SU-DHL-6 (cell line): ENCODE results near the gene DPYSL4.

ENCODE experiments used
- H2AFZ ChIP-seq: fragments of 200-600 bp; sonication (generic); 2 replicates; pipeline ENCODE4 v1.6.1; 2014; ENCODE audit warnings: low read depth, mild to moderate bottlenecking, moderate library complexity, mixed read lengths, antibody characterized with exemption, low read length; ENCODE audit not compliant: severe bottlenecking
- H3F3A ChIP-seq: fragments of 200-600 bp; shearing (Covaris generic); 2 replicates; pipeline ENCODE4 v1.6.0; 2016; ENCODE audit warnings: antibody characterized with exemption, mild to moderate bottlenecking; ENCODE audit not compliant: insufficient read depth
- H3K27ac ChIP-seq: fragments of 200-600 bp; sonication (generic); 2 replicates; pipeline ENCODE4 v1.5.1; 2016; ENCODE audit warnings: low read depth, mild to moderate bottlenecking, low read length, moderate library complexity, mixed read lengths
- H3K27me3 ChIP-seq: fragments of 200-600 bp; sonication (generic), shearing (Covaris generic); 2 replicates; pipeline ENCODE4 v1.6.0; 2014; ENCODE audit warnings: mild to moderate bottlenecking, low read length
- H3K36me3 ChIP-seq: fragments of 200-600 bp; sonication (generic); 2 replicates; pipeline ENCODE4 v1.6.1; 2014; ENCODE audit warnings: mild to moderate bottlenecking, low read length, mixed read lengths
- H3K4me2 ChIP-seq: fragments of 300-600, 200-600 bp; shearing (Covaris generic), sonication (generic); 2 replicates; pipeline ENCODE4 v1.6.0; 2014; ENCODE audit warnings: low read length, low read depth, mild to moderate bottlenecking; ENCODE audit not compliant: poor library complexity, severe bottlenecking
- H3K4me3 ChIP-seq: fragments of 200-600 bp; sonication (generic); 2 replicates; pipeline ENCODE4 v1.5.1; 2014; ENCODE audit warnings: antibody characterized with exemption, low read length, mild to moderate bottlenecking, mixed read lengths; ENCODE audit not compliant: insufficient read depth, poor library complexity, severe bottlenecking
- H3K79me2 ChIP-seq: fragments of 200-600 bp; sonication (generic); 2 replicates; pipeline ENCODE4 v1.6.1; 2014; ENCODE audit warnings: mild to moderate bottlenecking, low read length, moderate library complexity; ENCODE audit not compliant: insufficient read depth
- H3K9ac ChIP-seq: fragments of 200-600 bp; sonication (generic); 2 replicates; pipeline ENCODE4 v1.7.0; 2014; ENCODE audit warnings: mild to moderate bottlenecking, low read length
- H3K9me2 ChIP-seq: fragments of 200-600 bp; sonication (generic); replicated peaks from 2 replicates; pipeline ENCODE4 v1.6.1; 2014; ENCODE audit warnings: low read length; ENCODE audit not compliant: insufficient read depth
- H3K9me3 ChIP-seq: fragments of 200-600 bp; sonication (generic); 2 replicates; pipeline ENCODE4 v1.6.1; 2014; ENCODE audit warnings: low read length, mixed read lengths; ENCODE audit not compliant: insufficient read depth
- H4K20me1 ChIP-seq: fragments of 200-600 bp; sonication (generic); 2 replicates; pipeline ENCODE4 v1.6.1; 2014; ENCODE audit warnings: low read depth, mild to moderate bottlenecking, antibody characterized with exemption, low read length, moderate library complexity, mixed read lengths
- EZH2phosphoT487 ChIP-seq: fragments of 200-600 bp; sonication (generic), shearing (Covaris generic); conservative IDR thresholded peaks from 2 replicates; pipeline ENCODE4 v1.6.1; 2018; ENCODE audit warnings: mild to moderate bottlenecking, antibody characterized with exemption, low read length, moderate library complexity, mixed read lengths
- TF ChIP-seq, protein P1 (sequence below): fragments of 200-600 bp; sonication (generic); IDR thresholded peaks from one replicate; pipeline ENCODE4 v1.5.1; 2017; ENCODE audit warnings: antibody characterized with exemption, mild to moderate bottlenecking, low read length, moderate library complexity; ENCODE audit not compliant: insufficient read depth, poor library complexity, severe bottlenecking

The DPYSL4 gene

GRCh38 chr10:132168571-132169030 lies 18.1 kb upstream of the DPYSL4 start:
- Histone ChIP-seq H3K36me3 (no peaks in the 10 kb centered on the region), H4K20me1 (no peaks in the 10 kb centered on the region), H2AFZ (no peak overlapping the region)

DNA sequence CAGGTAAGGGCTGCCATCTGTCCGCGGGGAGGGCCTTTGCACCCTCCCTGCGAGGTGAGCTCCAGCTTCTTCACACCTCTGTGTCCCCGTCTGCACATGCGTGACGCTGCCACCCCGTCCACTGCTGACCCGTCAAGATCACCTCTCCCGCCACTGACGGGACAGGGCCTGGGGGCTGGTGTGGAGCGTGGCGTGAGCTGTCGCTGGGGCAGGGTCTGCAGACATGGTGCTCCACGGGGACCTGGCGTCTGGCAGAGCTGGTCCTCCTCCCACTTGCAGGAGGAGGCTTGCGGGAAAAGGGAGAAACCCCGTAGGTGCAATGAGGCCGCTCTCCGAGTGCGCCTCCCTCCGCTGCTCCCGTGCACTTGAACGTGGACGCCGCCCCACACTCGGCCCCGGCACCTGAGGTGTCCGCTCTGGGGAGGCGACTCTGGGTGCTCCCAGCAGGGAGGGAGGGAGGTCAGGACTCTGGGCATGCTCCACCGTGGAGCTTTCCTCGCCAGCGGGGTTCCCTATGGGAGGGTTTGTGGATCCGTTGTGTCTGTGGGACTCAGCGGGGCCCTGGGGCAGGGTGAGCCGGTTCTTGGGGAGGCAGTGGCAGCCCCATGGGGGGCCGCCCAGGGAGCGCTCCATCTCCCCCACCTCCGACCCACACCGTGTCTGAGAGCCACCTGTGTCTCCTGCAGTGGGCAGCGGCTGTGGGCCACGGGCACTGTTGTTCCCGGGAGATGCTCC lies 17.6 kb upstream of the DPYSL4 start:
- no peak for TF ChIP-seq EZH2phosphoT487
- TF ChIP-seq, protein P1, sequence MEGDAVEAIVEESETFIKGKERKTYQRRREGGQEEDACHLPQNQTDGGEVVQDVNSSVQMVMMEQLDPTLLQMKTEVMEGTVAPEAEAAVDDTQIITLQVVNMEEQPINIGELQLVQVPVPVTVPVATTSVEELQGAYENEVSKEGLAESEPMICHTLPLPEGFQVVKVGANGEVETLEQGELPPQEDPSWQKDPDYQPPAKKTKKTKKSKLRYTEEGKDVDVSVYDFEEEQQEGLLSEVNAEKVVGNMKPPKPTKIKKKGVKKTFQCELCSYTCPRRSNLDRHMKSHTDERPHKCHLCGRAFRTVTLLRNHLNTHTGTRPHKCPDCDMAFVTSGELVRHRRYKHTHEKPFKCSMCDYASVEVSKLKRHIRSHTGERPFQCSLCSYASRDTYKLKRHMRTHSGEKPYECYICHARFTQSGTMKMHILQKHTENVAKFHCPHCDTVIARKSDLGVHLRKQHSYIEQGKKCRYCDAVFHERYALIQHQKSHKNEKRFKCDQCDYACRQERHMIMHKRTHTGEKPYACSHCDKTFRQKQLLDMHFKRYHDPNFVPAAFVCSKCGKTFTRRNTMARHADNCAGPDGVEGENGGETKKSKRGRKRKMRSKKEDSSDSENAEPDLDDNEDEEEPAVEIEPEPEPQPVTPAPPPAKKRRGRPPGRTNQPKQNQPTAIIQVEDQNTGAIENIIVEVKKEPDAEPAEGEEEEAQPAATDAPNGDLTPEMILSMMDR = no peak
- no peak overlapping the region for H3K9ac ChIP-seq
- no peaks in the 10 kb centered on the region for H3K36me3 ChIP-seq
- H4K20me1 ChIP-seq = no peaks in the 10 kb centered on the region
- no peaks in the 10 kb centered on the region for H3K9me2 ChIP-seq
- H3F3A ChIP-seq = no peaks in the 10 kb centered on the region
- no peaks in the 10 kb centered on the region for H3K9me3 ChIP-seq
- no peak overlapping the region for H3K27ac ChIP-seq
- H2AFZ ChIP-seq = no peak overlapping the region
- H3K27me3 ChIP-seq = no peaks in the 10 kb centered on the region
- no peaks in the 10 kb centered on the region for H3K79me2 ChIP-seq
- no peak overlapping the region for H3K4me3 ChIP-seq
- H3K4me2 ChIP-seq = no peak overlapping the region

More at GRCh38 chr10:132168571-132169030, 18.1 kb upstream of the DPYSL4 start:
- Histone ChIP-seq H3F3A (no peaks in the 10 kb centered on the region), H3K79me2 (no peaks in the 10 kb centered on the region), H3K4me3 (no peak overlapping the region), H3K9me2 (no peaks in the 10 kb centered on the region), H3K27me3 (no peaks in the 10 kb centered on the region), H3K27ac (no peak overlapping the region), H3K9ac (no peak overlapping the region), H3K4me2 (no peak overlapping the region), H3K9me3 (no peaks in the 10 kb centered on the region)
- TF ChIP-seq, protein P1 = no peak
- TF ChIP-seq EZH2phosphoT487 = no peak

DNA sequence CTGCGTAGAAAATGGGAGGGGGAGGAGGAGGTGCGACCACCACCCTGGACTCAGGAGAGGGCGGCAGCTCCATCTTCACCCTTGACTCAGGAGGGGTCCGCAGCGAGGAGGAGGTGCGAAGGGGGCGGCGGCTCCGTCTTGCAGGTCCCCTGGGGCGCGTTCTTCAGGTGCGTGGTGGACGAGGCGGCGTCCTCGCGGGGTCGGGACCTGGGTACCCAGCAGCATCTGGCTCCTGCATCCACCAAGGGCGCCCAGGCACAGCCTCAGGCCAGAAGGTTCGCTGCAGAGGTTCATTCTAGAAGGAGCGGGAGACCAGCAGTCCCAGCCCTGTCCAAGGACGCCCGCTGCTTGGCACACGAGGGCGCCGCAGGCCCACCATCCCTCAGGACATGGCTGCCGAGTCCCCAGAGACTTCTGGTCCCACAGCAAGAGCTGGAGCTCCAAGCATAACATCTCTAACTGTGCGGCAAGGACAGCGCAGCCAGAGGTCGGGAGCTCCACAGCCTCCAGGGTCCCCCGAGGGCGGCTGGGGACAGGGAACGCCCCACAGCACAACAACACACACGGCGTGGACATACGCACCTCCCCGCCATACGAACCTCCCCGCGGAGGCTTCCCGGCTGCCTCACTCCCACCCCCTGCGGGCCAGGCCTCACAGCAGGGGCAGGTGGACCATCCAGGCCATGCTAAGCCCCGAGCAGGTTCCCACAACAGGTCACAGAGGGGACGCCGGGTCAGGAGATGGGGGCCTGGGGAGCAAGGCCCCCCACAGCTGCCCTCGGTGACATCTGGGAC lies 16.8 kb upstream of the DPYSL4 start:
- Histone ChIP-seq H3K4me2 (no peak overlapping the region), H3K79me2 (no peaks in the 10 kb centered on the region)
- no peak for TF ChIP-seq EZH2phosphoT487
- TF ChIP-seq, protein P1 = no peak

More for the DNA sequence above, 16.8 kb upstream of the DPYSL4 start:
- no peaks in the 10 kb centered on the region for H3F3A ChIP-seq
- no peaks in the 10 kb centered on the region for H4K20me1 ChIP-seq
- no peak overlapping the region for H3K4me3 ChIP-seq
- no peak overlapping the region for H2AFZ ChIP-seq
- H3K9ac ChIP-seq = no peak overlapping the region
- no peaks in the 10 kb centered on the region for H3K9me3 ChIP-seq
- H3K36me3 ChIP-seq = no peaks in the 10 kb centered on the region
- no peak overlapping the region for H3K27ac ChIP-seq
- H3K27me3 ChIP-seq = no peaks in the 10 kb centered on the region
- H3K9me2 ChIP-seq = no peaks in the 10 kb centered on the region
